CD14-positive monocyte (primary cell): ENCODE data around the gene MEMO1. TPM values are rescaled to one million over a fixed set of nuclear protein-coding genes. Genes with fewer than 3 reads are reported as not detected.
A peak's percentile ranks its signal among the peaks of the same experiment; 100 is the strongest.
"Not testable (repeated sequence)": the region's sequence is repeated elsewhere in the genome, so short reads cannot be mapped to it uniquely, and the experiment has no call there.

Experiments
- DNase-seq, 3 donors: peaks; one replicate each; pipeline ENCODE4 v3.0.0-alpha.2; 2011 to 2022
- H2AFZ ChIP-seq: 2 replicates; pipeline ENCODE4 v1.6.0; 2012; ENCODE audit warnings: mild to moderate bottlenecking, low read depth, low read length, inconsistent platforms; ENCODE audit not compliant: insufficient read depth, poor library complexity, severe bottlenecking
- H3K27ac ChIP-seq, 2 donors: 1 replicate in 1 of 2; 2 replicates in 1 of 2; pipeline ENCODE4 v1.5.1; 2012 to 2013; ENCODE audit warnings: low read length in 2 of 2, control low read depth in 1 of 2, inconsistent platforms in 1 of 2, low read depth in 1 of 2, mild to moderate bottlenecking in 1 of 2
- H3K27me3 ChIP-seq, 2 donors: one replicate each; pipeline versions ENCODE4 v1.6.0 to v1.6.1; 2011 to 2013; ENCODE audit warnings: low read length in 2 of 2; ENCODE audit not compliant: control insufficient read depth in 2 of 2, insufficient read depth in 2 of 2
- H3K36me3 ChIP-seq, 2 donors: replicated peaks in 1 of 2; 1 replicate in 1 of 2; 2 replicates in 1 of 2; pipeline versions ENCODE4 v1.5.1 to v1.6.1; 2012 to 2013; ENCODE audit warnings: low read length in 2 of 2, control low read depth in 1 of 2, inconsistent platforms in 1 of 2, mild to moderate bottlenecking in 1 of 2; ENCODE audit not compliant: insufficient read depth in 2 of 2, control insufficient read depth in 1 of 2
- H3K4me1 ChIP-seq, 2 donors: 1 replicate in 1 of 2; 2 replicates in 1 of 2; pipeline versions ENCODE4 v1.5.1 to v1.6.1; 2012 to 2013; ENCODE audit warnings: low read length in 2 of 2, control low read depth in 1 of 2, inconsistent platforms in 1 of 2, mild to moderate bottlenecking in 1 of 2, moderate library complexity in 1 of 2; ENCODE audit not compliant: insufficient read depth in 2 of 2, control insufficient read depth in 1 of 2
- H3K4me2 ChIP-seq: replicated peaks from 2 replicates; pipeline ENCODE3; 2012; ENCODE audit warnings: low read length, moderate library complexity, mild to moderate bottlenecking; ENCODE audit not compliant: poor library complexity, severe bottlenecking; ENCODE audit errors: extremely low read depth
- H3K4me3 ChIP-seq, 3 experiments: fragments of 200-600 bp in 1 of 3; sonication (generic) in 1 of 3; replicated peaks in 1 of 3; 1 replicate in 2 of 3; 2 replicates in 1 of 3; pipeline ENCODE4 v1.5.1; 2011 to 2013; ENCODE audit warnings: low read length in 3 of 3, mild to moderate bottlenecking in 3 of 3, control low read depth in 2 of 3, low read depth in 2 of 3, inconsistent platforms in 1 of 3, moderate library complexity in 1 of 3
- H3K79me2 ChIP-seq: 2 replicates; pipeline ENCODE4 v1.6.0; 2012; ENCODE audit warnings: mild to moderate bottlenecking, control low read depth, inconsistent platforms, low read length, moderate library complexity; ENCODE audit not compliant: insufficient read depth
- H3K9ac ChIP-seq: 2 replicates; pipeline ENCODE4 v1.6.0; 2017; ENCODE audit warnings: low read length, mild to moderate bottlenecking; ENCODE audit not compliant: insufficient read depth, poor library complexity, severe bottlenecking
- H3K9me3 ChIP-seq, 2 donors: replicated peaks in 1 of 2; 1 replicate in 1 of 2; 2 replicates in 1 of 2; pipeline versions ENCODE4 v1.5.1 to v1.6.1; 2012 to 2013; ENCODE audit warnings: low read length in 2 of 2, control low read depth in 1 of 2; ENCODE audit not compliant: control insufficient read depth in 1 of 2, insufficient read depth in 1 of 2
- H4K20me1 ChIP-seq: 2 replicates; pipeline ENCODE4 v1.6.0; 2012; ENCODE audit warnings: mild to moderate bottlenecking, low read length, control low read depth, moderate library complexity; ENCODE audit not compliant: insufficient read depth
- H3K27ac Mint-ChIP-seq, 7 donors: one replicate each; pipeline ENCODE4 v1.8.0; 2020; ENCODE audit warnings: mild to moderate bottlenecking in 7 of 7, mixed read lengths in 7 of 7, moderate library complexity in 6 of 7, inconsistent platforms in 2 of 7
- H3K27me3 Mint-ChIP-seq, 3 donors: one replicate each; pipeline ENCODE4 v1.8.0; 2021 to 2022; ENCODE audit warnings: low read depth in 3 of 3, mild to moderate bottlenecking in 3 of 3, mixed read lengths in 3 of 3, moderate library complexity in 3 of 3, inconsistent platforms in 1 of 3
- H3K36me3 Mint-ChIP-seq, 2 donors: one replicate each; pipeline ENCODE4 v1.8.0; 2020; ENCODE audit warnings: mixed read lengths in 2 of 2, inconsistent platforms in 1 of 2, mild to moderate bottlenecking in 1 of 2
- H3K4me1 Mint-ChIP-seq: one replicate; pipeline ENCODE4 v1.8.0; 2020; ENCODE audit warnings: mild to moderate bottlenecking, mixed read lengths
- H3K4me3 Mint-ChIP-seq, 2 donors: one replicate each; pipeline ENCODE4 v1.8.0; 2020; ENCODE audit warnings: mild to moderate bottlenecking in 2 of 2, mixed read lengths in 2 of 2, moderate library complexity in 1 of 2
- H3K9me3 Mint-ChIP-seq, 7 donors: one replicate each; pipeline ENCODE4 v1.8.0; 2020 to 2022; ENCODE audit warnings: mixed read lengths in 7 of 7, mild to moderate bottlenecking in 6 of 7, moderate library complexity in 6 of 7, inconsistent platforms in 2 of 7
- WGBS: methylation state at CpG from one replicate; pipeline ENCODE4 v1.1.5; 2013; ENCODE audit warnings: missing lambda C conversion rate; ENCODE audit not compliant: insufficient coverage; 5-methylcytosine and 5-hydroxymethylcytosine counted together
- intact Hi-C, 2 donors: fragments of 100-400 bp; cut with micrococcal nuclease; formaldehyde crosslinking; loops; one replicate each; pipeline versions ENCODE4 v1.15.0 to v1.15.1; 2023
- polyA plus RNA-seq, 3 donors: library from polyadenylated mRNA; depleted of rRNA in 1 of 3; unstranded in 2 of 3; stranded (reverse) in 1 of 3; fragments of 300-500 nt in 2 of 3; fragments of >200 nt in 1 of 3; fragmentation: Illumina TruSeq in 2 of 3; gene quantifications; 1 replicate in 2 of 3; 2 replicates in 1 of 3; pipeline ENCODE4 v1.2.3, GENCODE V29; 2012 to 2021
- TF ChIP-seq, protein P1 (sequence below): fragments of 200-600 bp; IDR thresholded peaks from one replicate; pipeline ENCODE4 v1.8.0; 2022; ENCODE audit warnings: antibody characterized with exemption, mild to moderate bottlenecking

MEMO1 gene
- polyA plus RNA-seq, 3 donors: 49.5 to 63.7 (median 57.0) TPM

DNA sequence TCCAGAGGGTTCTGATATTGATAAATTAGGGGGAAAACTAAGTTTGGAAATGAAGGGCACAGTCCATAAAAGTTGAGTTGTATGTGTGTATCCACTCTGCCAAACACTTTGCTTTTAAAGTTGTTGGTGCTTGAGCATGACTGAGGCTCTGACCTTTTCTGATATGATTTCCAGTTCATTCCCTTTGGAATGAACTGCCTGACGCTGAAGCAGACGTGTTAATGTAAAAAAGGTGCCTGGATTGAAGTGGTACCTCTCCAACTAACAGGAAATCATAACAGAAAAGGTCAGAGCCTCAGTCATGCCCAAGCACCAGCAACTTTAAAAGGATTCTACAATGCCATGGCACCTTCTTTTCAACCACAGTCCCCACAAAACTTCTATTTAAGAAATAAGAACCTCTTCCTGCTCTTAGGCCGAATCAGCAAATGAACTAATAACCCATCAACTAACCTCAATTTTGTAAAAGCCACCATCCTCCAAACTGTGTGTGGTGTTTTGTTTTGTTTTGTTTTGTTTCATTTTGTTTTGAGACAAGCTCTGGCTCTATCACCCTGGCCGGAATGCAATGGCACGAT, 52.6 kb downstream of the MEMO1 start:
- Mint-ChIP-seq H3K27me3 (no peaks in the 10 kb centered on the region), H3K36me3 (peaks cover 15 to 21% of the 10 kb centered on the region in 2 donors), H3K27ac (peak overlapping the region; percentile 71 to 94 (median 87)), H3K4me3 (no peak overlapping the region), H3K4me1 (peaks cover 47% of the 10 kb centered on the region), H3K9me3 (no peaks in the 10 kb centered on the region)
- no peak overlapping the region for H3K4me2 ChIP-seq
- no peak overlapping the region for H2AFZ ChIP-seq
- intact Hi-C loops: loop anchor here (10.0 kb wide), 1 partner anchor 47 kb away; no protein-coding TSS in a partner anchor
- peaks cover 2 to 8% of the 10 kb centered on the region in 2 donors for H3K36me3 ChIP-seq
- H4K20me1 ChIP-seq: peaks cover 70% of the 10 kb centered on the region
- no peak overlapping the region for H3K9ac ChIP-seq
- TF ChIP-seq, protein P1, sequence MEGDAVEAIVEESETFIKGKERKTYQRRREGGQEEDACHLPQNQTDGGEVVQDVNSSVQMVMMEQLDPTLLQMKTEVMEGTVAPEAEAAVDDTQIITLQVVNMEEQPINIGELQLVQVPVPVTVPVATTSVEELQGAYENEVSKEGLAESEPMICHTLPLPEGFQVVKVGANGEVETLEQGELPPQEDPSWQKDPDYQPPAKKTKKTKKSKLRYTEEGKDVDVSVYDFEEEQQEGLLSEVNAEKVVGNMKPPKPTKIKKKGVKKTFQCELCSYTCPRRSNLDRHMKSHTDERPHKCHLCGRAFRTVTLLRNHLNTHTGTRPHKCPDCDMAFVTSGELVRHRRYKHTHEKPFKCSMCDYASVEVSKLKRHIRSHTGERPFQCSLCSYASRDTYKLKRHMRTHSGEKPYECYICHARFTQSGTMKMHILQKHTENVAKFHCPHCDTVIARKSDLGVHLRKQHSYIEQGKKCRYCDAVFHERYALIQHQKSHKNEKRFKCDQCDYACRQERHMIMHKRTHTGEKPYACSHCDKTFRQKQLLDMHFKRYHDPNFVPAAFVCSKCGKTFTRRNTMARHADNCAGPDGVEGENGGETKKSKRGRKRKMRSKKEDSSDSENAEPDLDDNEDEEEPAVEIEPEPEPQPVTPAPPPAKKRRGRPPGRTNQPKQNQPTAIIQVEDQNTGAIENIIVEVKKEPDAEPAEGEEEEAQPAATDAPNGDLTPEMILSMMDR: no peak
- H3K9me3 ChIP-seq: no peaks in the 10 kb centered on the region
- H3K4me1 ChIP-seq: peaks cover 26 to 30% of the 10 kb centered on the region in 2 donors
- no CpG with 5 or more reads among the region's 5 CpGs for WGBS
- peaks cover 100% of the 10 kb centered on the region for H3K79me2 ChIP-seq
- DNase-seq: no peak
- peak overlapping the region in 1 of 2 donors; percentile 86 for H3K27ac ChIP-seq
- H3K4me3 ChIP-seq: no peak overlapping the region
- no peaks in the 10 kb centered on the region for H3K27me3 ChIP-seq

DNA sequence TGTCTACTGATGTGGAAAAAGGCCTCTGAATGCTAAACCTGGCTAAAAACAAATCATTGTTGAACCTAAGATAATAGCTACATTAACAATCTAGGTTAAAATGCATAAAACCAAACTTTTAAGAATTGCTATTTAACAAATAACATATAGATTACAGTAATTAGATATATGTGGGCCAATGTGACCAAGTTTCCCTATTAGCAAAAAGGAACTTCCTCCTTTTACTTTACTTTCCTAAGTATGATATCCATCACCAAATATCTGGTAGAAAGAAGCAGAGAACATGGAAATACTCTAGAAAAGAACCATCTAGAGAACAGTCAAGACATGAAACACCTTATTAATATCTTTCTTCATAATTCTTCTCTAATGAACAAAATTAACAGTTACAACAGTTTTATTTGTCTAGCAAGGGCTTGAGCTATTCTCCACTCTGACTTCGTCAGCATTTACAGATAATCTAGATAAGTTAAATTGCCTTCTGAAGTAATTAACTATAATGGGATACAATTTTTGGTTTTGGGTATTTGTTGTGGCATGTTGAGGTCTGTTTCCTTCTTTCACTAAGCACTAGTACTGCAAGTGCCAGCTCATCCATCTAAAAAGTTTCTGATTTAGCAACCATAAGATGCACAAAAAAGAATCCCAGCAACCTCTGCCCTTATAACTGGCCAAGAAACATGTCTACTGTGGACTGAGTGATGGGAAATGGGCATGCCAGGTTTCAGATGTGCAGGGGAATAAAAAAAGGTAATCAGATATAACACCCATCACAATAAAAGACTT, 53.3 kb downstream of the MEMO1 start:
- no CpG with 5 or more reads among the region's 1 CpG for WGBS
- H4K20me1 ChIP-seq: peaks cover 63% of the 10 kb centered on the region
- H3K79me2 ChIP-seq: peaks cover 100% of the 10 kb centered on the region
- TF ChIP-seq, protein P1: no peak
- H3K36me3 ChIP-seq: peaks cover 2 to 4% of the 10 kb centered on the region in 2 donors
- peaks cover 43% of the 10 kb centered on the region for H3K4me1 Mint-ChIP-seq
- no peaks in the 10 kb centered on the region for H3K27me3 Mint-ChIP-seq
- peak overlapping the region; percentile 54 to 93 (median 75) for H3K4me3 ChIP-seq
- peak overlapping the region; percentile 73 to 81 for H3K4me3 Mint-ChIP-seq
- H3K27ac Mint-ChIP-seq: peak overlapping the region; percentile 89 to 96 (median 93)
- H3K27ac ChIP-seq: peak overlapping the region in 1 of 2 donors; percentile 86
- no peaks in the 10 kb centered on the region for H3K9me3 Mint-ChIP-seq
- H3K27me3 ChIP-seq: no peaks in the 10 kb centered on the region
- intact Hi-C loops: loop anchor here (10.0 kb wide), 1 partner anchor 47 kb away; no protein-coding TSS in a partner anchor
- H3K36me3 Mint-ChIP-seq: peaks cover 9 to 20% of the 10 kb centered on the region in 2 donors
- no peaks in the 10 kb centered on the region for H3K9me3 ChIP-seq
- H3K9ac ChIP-seq: peak overlapping the region; percentile 53
- H2AFZ ChIP-seq: peak overlapping the region; percentile 32
- DNase-seq: peak; percentile 5 to 49 (median 27)
- H3K4me2 ChIP-seq: peak overlapping the region; percentile 63
- peaks cover 26 to 30% of the 10 kb centered on the region in 2 donors for H3K4me1 ChIP-seq

DNA sequence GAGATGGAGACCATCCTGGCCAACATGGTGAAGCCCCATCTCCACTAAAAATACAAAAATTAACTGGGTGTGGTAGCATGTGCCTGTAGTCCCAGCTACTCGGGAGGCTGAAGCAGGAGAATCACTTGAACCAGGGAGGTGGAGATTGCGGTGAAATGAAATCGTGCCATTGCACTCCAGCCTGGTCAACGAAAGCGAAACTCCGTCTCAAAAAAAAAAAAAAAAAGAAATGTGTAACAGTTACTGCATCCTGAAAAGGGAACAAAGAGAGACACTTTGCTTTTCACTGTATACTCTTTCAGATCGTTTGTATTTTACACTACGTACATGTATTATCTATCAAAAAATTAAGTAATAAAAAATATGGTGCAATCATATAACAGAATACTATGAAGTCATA, 53.9 kb downstream of the MEMO1 start:
- H3K4me3 Mint-ChIP-seq: peak overlapping the region; percentile 73 to 81
- H3K27ac ChIP-seq: peak overlapping the region; percentile 80 to 86

More for the DNA sequence above, 53.9 kb downstream of the MEMO1 start:
- H3K4me3 ChIP-seq: peak overlapping the region; percentile 54 to 93 (median 75)
- not testable (repeated sequence) for H3K27me3 ChIP-seq, H3K27me3 Mint-ChIP-seq, H3K36me3 ChIP-seq, H3K9me3 Mint-ChIP-seq, H3K9me3 ChIP-seq
- H3K4me2 ChIP-seq: peak overlapping the region; percentile 63
- H2AFZ ChIP-seq: peak overlapping the region; percentile 32
- Mint-ChIP-seq H3K36me3 (peaks cover 7 to 17% of the 10 kb centered on the region in 2 donors), H3K27ac (peak overlapping the region; percentile 89 to 96 (median 93)), H3K4me1 (peaks cover 43% of the 10 kb centered on the region)
- H3K9ac ChIP-seq: peak overlapping the region; percentile 53
- peaks cover 100% of the 10 kb centered on the region for H3K79me2 ChIP-seq
- no CpG with 5 or more reads among the region's 8 CpGs for WGBS
- peaks cover 62% of the 10 kb centered on the region for H4K20me1 ChIP-seq
- peaks cover 26 to 30% of the 10 kb centered on the region in 2 donors for H3K4me1 ChIP-seq
- DNase-seq: peak; percentile 60 to 65 (median 61)
- intact Hi-C loops: loop anchor here (10.0 kb wide), 1 partner anchor 48 kb away; no protein-coding TSS in a partner anchor
